WTC11 (cell line): ENCODE data around the gene HDAC1. TPM values are rescaled to one million over a fixed set of nuclear protein-coding genes. Genes with fewer than 3 reads are reported as not detected.

Experiments
- ATF1 ChIP-seq: sonication (generic); formaldehyde crosslinking; IDR thresholded peaks from 2 replicates; pipeline ENCODE4 v1.8.1; 2023; ENCODE audit warnings: mild to moderate bottlenecking, moderate library complexity, missing genetic modification reagents
- ELF4 ChIP-seq: sonication (generic); formaldehyde crosslinking; IDR thresholded peaks from 2 replicates; pipeline ENCODE4 v1.8.1; 2022; ENCODE audit warnings: low read depth, mild to moderate bottlenecking, moderate library complexity, missing genetic modification reagents
- EMX1 ChIP-seq: fragments of 250-450 bp; sonication (Bioruptor Pico); IDR thresholded peaks from 2 replicates; pipeline ENCODE4 v1.8.0; 2021; ENCODE audit warnings: mild to moderate bottlenecking
- ESRRA ChIP-seq: sonication (generic); formaldehyde crosslinking; IDR thresholded peaks from 2 replicates; pipeline ENCODE4 v1.8.1; 2022; ENCODE audit warnings: mild to moderate bottlenecking, missing genetic modification reagents, borderline replicate concordance
- FOXK1 ChIP-seq: sonication (generic); formaldehyde crosslinking; IDR thresholded peaks from 2 replicates; pipeline ENCODE4 v1.8.0; 2022; ENCODE audit warnings: mild to moderate bottlenecking, moderate library complexity, missing genetic modification reagents
- FOXP1 ChIP-seq: sonication (generic); formaldehyde crosslinking; IDR thresholded peaks from 2 replicates; pipeline ENCODE4 v1.8.0; 2022; ENCODE audit warnings: missing genetic modification reagents, mild to moderate bottlenecking, moderate library complexity, borderline replicate concordance
- HMGA2 ChIP-seq: fragments of 250-450 bp; sonication (Bioruptor Pico); IDR thresholded peaks from 2 replicates; pipeline ENCODE4 v1.4.0; 2021; ENCODE audit warnings: mild to moderate bottlenecking, moderate library complexity
- MAX ChIP-seq: sonication (generic); formaldehyde crosslinking; IDR thresholded peaks from 2 replicates; pipeline ENCODE4 v1.8.0; 2022; ENCODE audit warnings: mild to moderate bottlenecking, missing genetic modification reagents
- NR2C2 ChIP-seq: sonication (generic); formaldehyde crosslinking; IDR thresholded peaks from 2 replicates; pipeline ENCODE4 v1.8.0; 2022; ENCODE audit warnings: mild to moderate bottlenecking, missing genetic modification reagents
- PRDM15 ChIP-seq: sonication (generic); formaldehyde crosslinking; IDR thresholded peaks from 2 replicates; pipeline ENCODE4 v1.8.0; 2022; ENCODE audit warnings: missing genetic modification reagents
- RELA ChIP-seq: sonication (generic); formaldehyde crosslinking; IDR thresholded peaks from 2 replicates; pipeline ENCODE4 v1.8.1; 2022; ENCODE audit warnings: missing genetic modification reagents, mild to moderate bottlenecking, borderline replicate concordance
- SP1 ChIP-seq: sonication (generic); formaldehyde crosslinking; conservative IDR thresholded peaks from 2 replicates; pipeline ENCODE4 v1.8.1; 2022; ENCODE audit warnings: missing genetic modification reagents
- TP53 ChIP-seq: sonication (generic); formaldehyde crosslinking; IDR thresholded peaks from 2 replicates; pipeline ENCODE4 v1.8.1; 2023; ENCODE audit warnings: mild to moderate bottlenecking, missing genetic modification reagents
- USF2 ChIP-seq: sonication (generic); formaldehyde crosslinking; IDR thresholded peaks from 2 replicates; pipeline ENCODE4 v1.8.1; 2023; ENCODE audit warnings: mild to moderate bottlenecking, missing genetic modification reagents, moderate library complexity
- ZNF232 ChIP-seq: sonication (generic); formaldehyde crosslinking; IDR thresholded peaks from 2 replicates; pipeline ENCODE4 v1.8.0; 2022; ENCODE audit warnings: mild to moderate bottlenecking, missing genetic modification reagents
- ZNF317 ChIP-seq: sonication (generic); formaldehyde crosslinking; IDR thresholded peaks from 2 replicates; pipeline ENCODE4 v1.8.1; 2023; ENCODE audit warnings: low read depth, mild to moderate bottlenecking, moderate library complexity, missing genetic modification reagents, borderline replicate concordance
- total RNA-seq: library from RNA; stranded (reverse); gene quantifications from 3 replicates; pipeline ENCODE4 v1.2.3, GENCODE V29; 2021
- TF ChIP-seq, protein P1 (sequence below): sonication (generic); formaldehyde crosslinking; IDR thresholded peaks from 2 replicates; pipeline ENCODE4 v1.8.0; 2022; ENCODE audit warnings: mild to moderate bottlenecking, missing genetic modification reagents
- TF ChIP-seq, protein P2 (sequence below): sonication (generic); formaldehyde crosslinking; IDR thresholded peaks from 2 replicates; pipeline ENCODE4 v1.8.1; 2023; ENCODE audit warnings: mild to moderate bottlenecking, missing genetic modification reagents
- TF ChIP-seq, protein P3 (sequence below): sonication (generic); formaldehyde crosslinking; IDR thresholded peaks from 2 replicates; pipeline ENCODE4 v1.8.1; 2023; ENCODE audit warnings: mild to moderate bottlenecking, moderate library complexity, missing genetic modification reagents
- TF ChIP-seq, protein P4 (sequence below): sonication (generic); formaldehyde crosslinking; IDR thresholded peaks from 2 replicates; pipeline ENCODE4 v1.8.0; 2022; ENCODE audit warnings: mild to moderate bottlenecking, missing genetic modification reagents
- TF ChIP-seq, protein P5 (sequence below): sonication (generic); formaldehyde crosslinking; IDR thresholded peaks from 2 replicates; pipeline ENCODE4 v1.8.1; 2022; ENCODE audit warnings: mild to moderate bottlenecking, moderate library complexity, missing genetic modification reagents

HDAC1 gene
- total RNA-seq, 1 experiment from 2014 or later, result 108 TPM

- TF ChIP-seq, protein P1, sequence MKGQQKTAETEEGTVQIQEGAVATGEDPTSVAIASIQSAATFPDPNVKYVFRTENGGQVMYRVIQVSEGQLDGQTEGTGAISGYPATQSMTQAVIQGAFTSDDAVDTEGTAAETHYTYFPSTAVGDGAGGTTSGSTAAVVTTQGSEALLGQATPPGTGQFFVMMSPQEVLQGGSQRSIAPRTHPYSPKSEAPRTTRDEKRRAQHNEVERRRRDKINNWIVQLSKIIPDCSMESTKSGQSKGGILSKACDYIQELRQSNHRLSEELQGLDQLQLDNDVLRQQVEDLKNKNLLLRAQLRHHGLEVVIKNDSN (CRISPR knock-in tag), result peak; percentile 80; the same call in 1 of the 2 replicates
- 0 out of 2 replicates have a peak, but pooled peaks have one; percentile 71 for TF ChIP-seq TP53
- TF ChIP-seq SP1 (CRISPR knock-in tag), result peak; percentile 72
- 0 out of 2 replicates have a peak, but pooled peaks have one; percentile 17 for TF ChIP-seq ELF4 (CRISPR knock-in tag)
- TF ChIP-seq MAX (CRISPR knock-in tag), result peak; percentile 27; the same call in 1 of the 2 replicates
- TF ChIP-seq HMGA2 (CRISPR knock-in tag), result no peak
- TF ChIP-seq PRDM15, result 0 out of 2 replicates have a peak, but pooled peaks have one; percentile 31
- TF ChIP-seq RELA, result 0 out of 2 replicates have a peak, but pooled peaks have one; percentile 65
- TF ChIP-seq, protein P2, sequence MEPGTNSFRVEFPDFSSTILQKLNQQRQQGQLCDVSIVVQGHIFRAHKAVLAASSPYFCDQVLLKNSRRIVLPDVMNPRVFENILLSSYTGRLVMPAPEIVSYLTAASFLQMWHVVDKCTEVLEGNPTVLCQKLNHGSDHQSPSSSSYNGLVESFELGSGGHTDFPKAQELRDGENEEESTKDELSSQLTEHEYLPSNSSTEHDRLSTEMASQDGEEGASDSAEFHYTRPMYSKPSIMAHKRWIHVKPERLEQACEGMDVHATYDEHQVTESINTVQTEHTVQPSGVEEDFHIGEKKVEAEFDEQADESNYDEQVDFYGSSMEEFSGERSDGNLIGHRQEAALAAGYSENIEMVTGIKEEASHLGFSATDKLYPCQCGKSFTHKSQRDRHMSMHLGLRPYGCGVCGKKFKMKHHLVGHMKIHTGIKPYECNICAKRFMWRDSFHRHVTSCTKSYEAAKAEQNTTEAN (CRISPR knock-in tag), result no peak
- TF ChIP-seq, protein P3, sequence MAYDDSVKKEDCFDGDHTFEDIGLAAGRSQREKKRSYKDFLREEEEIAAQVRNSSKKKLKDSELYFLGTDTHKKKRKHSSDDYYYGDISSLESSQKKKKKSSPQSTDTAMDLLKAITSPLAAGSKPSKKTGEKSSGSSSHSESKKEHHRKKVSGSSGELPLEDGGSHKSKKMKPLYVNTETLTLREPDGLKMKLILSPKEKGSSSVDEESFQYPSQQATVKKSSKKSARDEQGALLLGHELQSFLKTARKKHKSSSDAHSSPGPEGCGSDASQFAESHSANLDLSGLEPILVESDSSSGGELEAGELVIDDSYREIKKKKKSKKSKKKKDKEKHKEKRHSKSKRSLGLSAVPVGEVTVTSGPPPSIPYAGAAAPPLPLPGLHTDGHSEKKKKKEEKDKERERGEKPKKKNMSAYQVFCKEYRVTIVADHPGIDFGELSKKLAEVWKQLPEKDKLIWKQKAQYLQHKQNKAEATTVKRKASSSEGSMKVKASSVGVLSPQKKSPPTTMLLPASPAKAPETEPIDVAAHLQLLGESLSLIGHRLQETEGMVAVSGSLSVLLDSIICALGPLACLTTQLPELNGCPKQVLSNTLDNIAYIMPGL (CRISPR knock-in tag), result peak; percentile 66
- no peak for TF ChIP-seq EMX1
- TF ChIP-seq, protein P4, sequence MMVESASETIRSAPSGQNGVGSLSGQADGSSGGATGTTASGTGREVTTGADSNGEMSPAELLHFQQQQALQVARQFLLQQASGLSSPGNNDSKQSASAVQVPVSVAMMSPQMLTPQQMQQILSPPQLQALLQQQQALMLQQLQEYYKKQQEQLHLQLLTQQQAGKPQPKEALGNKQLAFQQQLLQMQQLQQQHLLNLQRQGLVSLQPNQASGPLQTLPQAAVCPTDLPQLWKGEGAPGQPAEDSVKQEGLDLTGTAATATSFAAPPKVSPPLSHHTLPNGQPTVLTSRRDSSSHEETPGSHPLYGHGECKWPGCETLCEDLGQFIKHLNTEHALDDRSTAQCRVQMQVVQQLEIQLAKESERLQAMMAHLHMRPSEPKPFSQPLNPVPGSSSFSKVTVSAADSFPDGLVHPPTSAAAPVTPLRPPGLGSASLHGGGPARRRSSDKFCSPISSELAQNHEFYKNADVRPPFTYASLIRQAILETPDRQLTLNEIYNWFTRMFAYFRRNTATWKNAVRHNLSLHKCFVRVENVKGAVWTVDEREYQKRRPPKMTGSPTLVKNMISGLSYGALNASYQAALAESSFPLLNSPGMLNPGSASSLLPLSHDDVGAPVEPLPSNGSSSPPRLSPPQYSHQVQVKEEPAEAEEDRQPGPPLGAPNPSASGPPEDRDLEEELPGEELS (CRISPR knock-in tag), result peak; percentile 76; the same call in 1 of the 2 replicates
- peak; percentile 43; the same call in 1 of the 2 replicates for TF ChIP-seq ZNF317 (CRISPR knock-in tag)
- TF ChIP-seq ATF1, result no peak
- TF ChIP-seq, protein P5, sequence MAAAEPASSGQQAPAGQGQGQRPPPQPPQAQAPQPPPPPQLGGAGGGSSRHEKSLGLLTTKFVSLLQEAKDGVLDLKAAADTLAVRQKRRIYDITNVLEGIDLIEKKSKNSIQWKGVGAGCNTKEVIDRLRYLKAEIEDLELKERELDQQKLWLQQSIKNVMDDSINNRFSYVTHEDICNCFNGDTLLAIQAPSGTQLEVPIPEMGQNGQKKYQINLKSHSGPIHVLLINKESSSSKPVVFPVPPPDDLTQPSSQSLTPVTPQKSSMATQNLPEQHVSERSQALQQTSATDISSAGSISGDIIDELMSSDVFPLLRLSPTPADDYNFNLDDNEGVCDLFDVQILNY (CRISPR knock-in tag), result peak; percentile 84
- TF ChIP-seq ESRRA, result peak; percentile 64; the same call in 1 of the 2 replicates
- TF ChIP-seq FOXP1 (CRISPR knock-in tag), result 0 out of 2 replicates have a peak, but pooled peaks have one; percentile 40
- peak; percentile 25; the same call in 1 of the 2 replicates for TF ChIP-seq FOXK1 (CRISPR knock-in tag)
- TF ChIP-seq NR2C2 (CRISPR knock-in tag), result no peak
- 0 out of 2 replicates have a peak, but pooled peaks have one; percentile 18 for TF ChIP-seq ZNF232
- TF ChIP-seq USF2 (CRISPR knock-in tag), result peak; percentile 87
These were observed 59.7 kb downstream of the HDAC1 start (continued) for GRCh38 chr1:32351399-32352238.
